H9 (cell line): ENCODE measurements around the gene VWA5B1. TPM values are rescaled to one million over a fixed set of nuclear protein-coding genes. Genes with fewer than 3 reads are reported as not detected.

Experiments
- DNase-seq: peaks from one replicate; pipeline ENCODE4 v3.0.0-alpha.2; 2017
- H2AFZ ChIP-seq: one replicate; pipeline ENCODE4 v1.6.1; 2013; ENCODE audit warnings: mild to moderate bottlenecking, low read length, control low read depth, moderate library complexity
- H2AK5ac ChIP-seq: 2 replicates; pipeline ENCODE4 v1.6.1; 2013; ENCODE audit warnings: low read length, control low read depth, mixed read lengths; ENCODE audit not compliant: insufficient read length
- H2BK120ac ChIP-seq: one replicate; pipeline ENCODE4 v1.6.1; 2013; ENCODE audit warnings: low read depth, mild to moderate bottlenecking, low read length, control low read depth, inconsistent platforms; ENCODE audit not compliant: poor library complexity, severe bottlenecking
- H2BK12ac ChIP-seq: 2 replicates; pipeline ENCODE4 v1.6.1; 2013; ENCODE audit warnings: low read length, control low read depth, mixed read lengths, low read depth; ENCODE audit not compliant: insufficient read length
- H2BK15ac ChIP-seq: 2 replicates; pipeline ENCODE4 v1.6.1; 2013; ENCODE audit warnings: low read depth, low read length, control low read depth
- H2BK20ac ChIP-seq: one replicate; pipeline ENCODE4 v1.6.1; 2013; ENCODE audit warnings: low read depth, mild to moderate bottlenecking, low read length, control low read depth, inconsistent platforms; ENCODE audit not compliant: poor library complexity, severe bottlenecking
- H2BK5ac ChIP-seq: 2 replicates; pipeline ENCODE4 v1.6.1; 2013; ENCODE audit warnings: low read length, control low read depth, mixed read lengths; ENCODE audit not compliant: insufficient read length
- H3K14ac ChIP-seq: 2 replicates; pipeline ENCODE4 v1.6.1; 2013; ENCODE audit warnings: low read length, control low read depth; ENCODE audit not compliant: insufficient read depth
- H3K18ac ChIP-seq: 2 replicates; pipeline ENCODE4 v1.6.1; 2013; ENCODE audit warnings: low read depth, mild to moderate bottlenecking, mixed read lengths, low read length, control low read depth; ENCODE audit not compliant: insufficient read length
- H3K23ac ChIP-seq: 2 replicates; pipeline ENCODE4 v1.6.1; 2013; ENCODE audit warnings: low read length, control low read depth, mixed read lengths, low read depth; ENCODE audit not compliant: insufficient read length
- H3K23me2 ChIP-seq: 2 replicates; pipeline ENCODE4 v1.6.1; 2013; ENCODE audit warnings: low read depth, mild to moderate bottlenecking, mixed read lengths, low read length, control low read depth; ENCODE audit not compliant: insufficient read length, poor library complexity, severe bottlenecking
- H3K27ac ChIP-seq: 2 replicates; pipeline ENCODE4 v1.5.1; 2013; ENCODE audit warnings: low read length, control low read depth, mixed read lengths, low read depth; ENCODE audit not compliant: insufficient read length
- H3K27me3 ChIP-seq: 2 replicates; pipeline ENCODE4 v1.6.1; 2013; ENCODE audit warnings: low read length, control low read depth, inconsistent platforms; ENCODE audit not compliant: insufficient read depth
- H3K4ac ChIP-seq: 2 replicates; pipeline ENCODE4 v1.6.1; 2013; ENCODE audit warnings: low read depth, mild to moderate bottlenecking, control low read depth, inconsistent platforms, low read length, moderate library complexity
- H3K4me1 ChIP-seq: 2 replicates; pipeline ENCODE4 v1.6.1; 2013; ENCODE audit warnings: low read length, control low read depth, inconsistent platforms; ENCODE audit not compliant: insufficient read depth
- H3K4me2 ChIP-seq: 2 replicates; pipeline ENCODE4 v1.6.1; 2013; ENCODE audit warnings: low read length, control low read depth, mixed read lengths; ENCODE audit not compliant: insufficient read length, insufficient read depth
- H3K56ac ChIP-seq: 2 replicates; pipeline ENCODE4 v1.6.1; 2013; ENCODE audit warnings: low read depth, mild to moderate bottlenecking, mixed read lengths, low read length, control low read depth; ENCODE audit not compliant: insufficient read length
- H3K79me1 ChIP-seq: 2 replicates; pipeline ENCODE4 v1.6.1; 2013; ENCODE audit warnings: low read depth, mild to moderate bottlenecking, moderate library complexity, low read length, control low read depth, inconsistent platforms; ENCODE audit not compliant: insufficient read depth, poor library complexity, severe bottlenecking
- H3K79me2 ChIP-seq: 2 replicates; pipeline ENCODE4 v1.6.1; 2013; ENCODE audit warnings: low read length, control low read depth, inconsistent platforms; ENCODE audit not compliant: insufficient read depth
- H3K9ac ChIP-seq: 2 replicates; pipeline ENCODE4 v1.6.1; 2013; ENCODE audit warnings: low read length, control low read depth, mixed read lengths; ENCODE audit not compliant: insufficient read length; ENCODE audit errors: extremely low read depth
- H3K9me3 ChIP-seq: one replicate; pipeline ENCODE4 v1.6.1; 2013; ENCODE audit warnings: low read depth, low read length, inconsistent platforms; ENCODE audit not compliant: control insufficient read depth
- H3T11ph ChIP-seq: one replicate; pipeline ENCODE4 v1.6.1; 2013; ENCODE audit warnings: mild to moderate bottlenecking, low read length, control low read depth, inconsistent platforms
- H4K20me1 ChIP-seq: one replicate; pipeline ENCODE4 v1.6.1; 2013; ENCODE audit not compliant: control insufficient read depth, insufficient read length, insufficient read depth
- H4K5ac ChIP-seq: 2 replicates; pipeline ENCODE4 v1.6.1; 2013; ENCODE audit warnings: low read depth, mild to moderate bottlenecking, mixed read lengths, low read length, control low read depth; ENCODE audit not compliant: insufficient read length
- H4K8ac ChIP-seq: replicated peaks from 2 replicates; pipeline ENCODE4 v1.6.1; 2013; ENCODE audit warnings: low read length, control low read depth, mixed read lengths, low read depth; ENCODE audit not compliant: insufficient read length
- H4K91ac ChIP-seq: 2 replicates; pipeline ENCODE4 v1.6.1; 2013; ENCODE audit warnings: low read depth, mild to moderate bottlenecking, moderate library complexity, mixed read lengths, low read length, control low read depth; ENCODE audit not compliant: insufficient read length
- H3K27ac Mint-ChIP-seq, 3 experiments: 2 replicates in 2 of 3; 3 replicates in 1 of 3; pipeline ENCODE4 v1.8.0; 2020 to 2021; ENCODE audit warnings: mixed read lengths in 3 of 3, mild to moderate bottlenecking in 1 of 3, moderate library complexity in 1 of 3
- H3K27me3 Mint-ChIP-seq: 2 replicates; pipeline ENCODE4 v1.8.0; 2021; ENCODE audit warnings: low read depth, mild to moderate bottlenecking, moderate library complexity, mixed read lengths
- H3K36me3 Mint-ChIP-seq, 3 experiments: 2 replicates in 2 of 3; 3 replicates in 1 of 3; pipeline ENCODE4 v1.8.0; 2020 to 2021; ENCODE audit warnings: low read depth in 3 of 3, mixed read lengths in 3 of 3; ENCODE audit not compliant: insufficient read depth in 1 of 3
- H3K4me1 Mint-ChIP-seq, 2 experiments: 2 replicates each; pipeline ENCODE4 v1.8.0; 2020; ENCODE audit warnings: mixed read lengths in 2 of 2
- H3K4me3 Mint-ChIP-seq, 2 experiments: 2 replicates in 1 of 2; 3 replicates in 1 of 2; pipeline ENCODE4 v1.8.0; 2020 to 2021; ENCODE audit warnings: mild to moderate bottlenecking in 2 of 2, mixed read lengths in 2 of 2, moderate library complexity in 1 of 2
- H3K9me3 Mint-ChIP-seq, 2 experiments: 2 replicates in 1 of 2; 3 replicates in 1 of 2; pipeline ENCODE4 v1.8.0; 2020; ENCODE audit warnings: mild to moderate bottlenecking in 2 of 2, mixed read lengths in 2 of 2, moderate library complexity in 1 of 2
- WGBS: extraction: QIAGEN DNeasy Blood & Tissue Kit; methylation state at CpG from one replicate; pipeline ENCODE4 v1.1.7; 2013; ENCODE audit warnings: missing lambda C conversion rate, low lambda C conversion rate, mixed read lengths; ENCODE audit not compliant: insufficient read length; ENCODE audit errors: extremely low coverage; 5-methylcytosine and 5-hydroxymethylcytosine counted together
- total RNA-seq: library from RNA; stranded (reverse); gene quantifications from 2 replicates; pipeline ENCODE4 v1.2.1, GENCODE V29; 2021
- TF ChIP-seq, protein P1 (sequence below): fragments of 200-600 bp; sonication (generic); conservative IDR thresholded peaks from 3 replicates; pipeline ENCODE4 v1.8.0; 2021; ENCODE audit warnings: antibody characterized with exemption, mild to moderate bottlenecking

VWA5B1 gene
- total RNA-seq, 1 experiment from 2014 or later: not detected

DNA sequence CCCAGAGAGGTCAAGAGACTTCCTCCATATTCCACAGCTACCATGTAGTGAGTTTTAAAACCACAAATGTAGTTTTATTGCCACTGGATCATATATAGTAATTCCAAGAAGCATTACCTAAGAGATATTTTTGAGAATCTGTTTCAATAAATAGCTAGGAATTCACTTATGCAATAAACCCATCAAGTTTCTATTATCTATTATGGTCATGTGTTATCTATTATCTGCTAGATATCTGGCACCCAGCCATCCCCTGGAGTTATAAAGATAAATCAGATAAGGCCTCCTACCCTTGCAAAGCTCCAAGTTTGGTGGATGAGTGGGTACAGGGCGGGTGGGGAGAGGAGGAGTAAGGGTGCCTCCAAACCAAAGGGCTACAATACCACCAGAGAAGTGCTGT, 10.3 kb upstream of the VWA5B1 start:
- Histone ChIP-seq H3K23ac (no peak overlapping the region), H3K9me3 (no peaks in the 10 kb centered on the region), H3K14ac (no peak overlapping the region), H3K4ac (no peak overlapping the region), H4K5ac (no peak overlapping the region), H2BK15ac (no peak overlapping the region), H3K27ac (no peak overlapping the region), H3K79me1 (no peaks in the 10 kb centered on the region), H3K9ac (no peak overlapping the region), H3T11ph (no peak overlapping the region), H3K18ac (no peak overlapping the region), H2BK5ac (no peak overlapping the region), H4K8ac (no peak overlapping the region), H2BK120ac (no peak overlapping the region), H2BK20ac (no peak overlapping the region), H3K56ac (no peak overlapping the region), H2AFZ (no peak overlapping the region), H2AK5ac (no peak overlapping the region), H3K4me2 (no peak overlapping the region), H3K79me2 (no peaks in the 10 kb centered on the region), H4K20me1 (peaks cover 4% of the 10 kb centered on the region), H2BK12ac (no peak overlapping the region), H3K23me2 (no peaks in the 10 kb centered on the region), H3K4me1 (peaks cover 10% of the 10 kb centered on the region; the same call in 1 of the 2 replicates), H4K91ac (no peak overlapping the region), H3K27me3 (no peaks in the 10 kb centered on the region)
- peaks cover 29 to 38% of the 10 kb centered on the region in 2 experiments for H3K4me1 Mint-ChIP-seq
- DNase-seq: no peak
- no peak overlapping the region for H3K27ac Mint-ChIP-seq
- peaks cover 4 to 6% of the 10 kb centered on the region in 2 experiments; a peak in 3 of 5 replicates for H3K9me3 Mint-ChIP-seq
- no peaks in the 10 kb centered on the region; a peak in 3 of 7 replicates for H3K36me3 Mint-ChIP-seq
- no CpG with 5 or more reads among the region's 1 CpG for WGBS
- H3K27me3 Mint-ChIP-seq: peaks cover 35% of the 10 kb centered on the region
- H3K4me3 Mint-ChIP-seq: no peak overlapping the region
- TF ChIP-seq, protein P1, sequence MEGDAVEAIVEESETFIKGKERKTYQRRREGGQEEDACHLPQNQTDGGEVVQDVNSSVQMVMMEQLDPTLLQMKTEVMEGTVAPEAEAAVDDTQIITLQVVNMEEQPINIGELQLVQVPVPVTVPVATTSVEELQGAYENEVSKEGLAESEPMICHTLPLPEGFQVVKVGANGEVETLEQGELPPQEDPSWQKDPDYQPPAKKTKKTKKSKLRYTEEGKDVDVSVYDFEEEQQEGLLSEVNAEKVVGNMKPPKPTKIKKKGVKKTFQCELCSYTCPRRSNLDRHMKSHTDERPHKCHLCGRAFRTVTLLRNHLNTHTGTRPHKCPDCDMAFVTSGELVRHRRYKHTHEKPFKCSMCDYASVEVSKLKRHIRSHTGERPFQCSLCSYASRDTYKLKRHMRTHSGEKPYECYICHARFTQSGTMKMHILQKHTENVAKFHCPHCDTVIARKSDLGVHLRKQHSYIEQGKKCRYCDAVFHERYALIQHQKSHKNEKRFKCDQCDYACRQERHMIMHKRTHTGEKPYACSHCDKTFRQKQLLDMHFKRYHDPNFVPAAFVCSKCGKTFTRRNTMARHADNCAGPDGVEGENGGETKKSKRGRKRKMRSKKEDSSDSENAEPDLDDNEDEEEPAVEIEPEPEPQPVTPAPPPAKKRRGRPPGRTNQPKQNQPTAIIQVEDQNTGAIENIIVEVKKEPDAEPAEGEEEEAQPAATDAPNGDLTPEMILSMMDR: no peak
